Measurements from ENCODE around the gene ZMYND8.

- TF ChIP-seq RAD21 (IDR thresholded peaks at IDR 0.05; ENCODE audit: low read length) (no peak), CEBPB (IDR thresholded peaks at IDR 0.05; ENCODE audit: low read depth, low read length) (no peak), SMC3 (IDR thresholded peaks at IDR 0.05; ENCODE audit: low read depth, low read length) (no peak), FOS (IDR thresholded peaks at IDR 0.05; ENCODE audit: low read depth, low read length) (no peak), ELK1 (IDR thresholded peaks at IDR 0.05; ENCODE audit: borderline replicate concordance, low read depth, low read length) (no peak), POLR2A (IDR thresholded peaks at IDR 0.05; ENCODE audit: low read depth, low read length) (no peak), MXI1 (IDR thresholded peaks at IDR 0.05; ENCODE audit: borderline replicate concordance, low read depth, low read length) (no peak)
- TF ChIP-seq, protein P1, sequence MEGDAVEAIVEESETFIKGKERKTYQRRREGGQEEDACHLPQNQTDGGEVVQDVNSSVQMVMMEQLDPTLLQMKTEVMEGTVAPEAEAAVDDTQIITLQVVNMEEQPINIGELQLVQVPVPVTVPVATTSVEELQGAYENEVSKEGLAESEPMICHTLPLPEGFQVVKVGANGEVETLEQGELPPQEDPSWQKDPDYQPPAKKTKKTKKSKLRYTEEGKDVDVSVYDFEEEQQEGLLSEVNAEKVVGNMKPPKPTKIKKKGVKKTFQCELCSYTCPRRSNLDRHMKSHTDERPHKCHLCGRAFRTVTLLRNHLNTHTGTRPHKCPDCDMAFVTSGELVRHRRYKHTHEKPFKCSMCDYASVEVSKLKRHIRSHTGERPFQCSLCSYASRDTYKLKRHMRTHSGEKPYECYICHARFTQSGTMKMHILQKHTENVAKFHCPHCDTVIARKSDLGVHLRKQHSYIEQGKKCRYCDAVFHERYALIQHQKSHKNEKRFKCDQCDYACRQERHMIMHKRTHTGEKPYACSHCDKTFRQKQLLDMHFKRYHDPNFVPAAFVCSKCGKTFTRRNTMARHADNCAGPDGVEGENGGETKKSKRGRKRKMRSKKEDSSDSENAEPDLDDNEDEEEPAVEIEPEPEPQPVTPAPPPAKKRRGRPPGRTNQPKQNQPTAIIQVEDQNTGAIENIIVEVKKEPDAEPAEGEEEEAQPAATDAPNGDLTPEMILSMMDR (conservative IDR thresholded peaks at IDR 0.05; ENCODE audit: low read depth, low read length), result no peak
- TF ChIP-seq, protein P2, sequence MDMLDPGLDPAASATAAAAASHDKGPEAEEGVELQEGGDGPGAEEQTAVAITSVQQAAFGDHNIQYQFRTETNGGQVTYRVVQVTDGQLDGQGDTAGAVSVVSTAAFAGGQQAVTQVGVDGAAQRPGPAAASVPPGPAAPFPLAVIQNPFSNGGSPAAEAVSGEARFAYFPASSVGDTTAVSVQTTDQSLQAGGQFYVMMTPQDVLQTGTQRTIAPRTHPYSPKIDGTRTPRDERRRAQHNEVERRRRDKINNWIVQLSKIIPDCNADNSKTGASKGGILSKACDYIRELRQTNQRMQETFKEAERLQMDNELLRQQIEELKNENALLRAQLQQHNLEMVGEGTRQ (IDR thresholded peaks at IDR 0.05; ENCODE audit: low read depth, low read length), result no peak
Observed at GRCh38 chr20:47278907-47279348, 77.6 kb downstream of the ZMYND8 start.

All from IMR-90 (cell line).